Activated naive CD8-positive, alpha-beta T cell treated with anti-CD3 and anti-CD28 coated beads, Interleukin-2, amount 50 U/mL, for 16 hours (primary cell): Measurements from ENCODE around the gene RNF222.

Experiments
- DNase-seq: peaks from one replicate; pipeline ENCODE4 v3.0.0-alpha.2; 2020; ENCODE audit warnings: low read depth, low spot score

Gene RNF222

GRCh38 chr17:8345052-8345690, 52.5 kb downstream of the RNF222 start:
- no peak for DNase-seq

- no peak for DNase-seq
Observed at GRCh38 chr17:8341456-8341855, 56.2 kb downstream of the RNF222 start.
